HFFc6 (cell line): ENCODE measurements around the gene TSEN54. TPM values are rescaled to one million over a fixed set of nuclear protein-coding genes. Genes with fewer than 3 reads are reported as not detected.

Source experiments
- DNase-seq: peaks from one replicate; pipeline ENCODE4 v3.0.0-alpha.2; 2018
- H3K27ac Mint-ChIP-seq: 2 replicates; pipeline ENCODE4 v1.8.0; 2020; ENCODE audit warnings: mild to moderate bottlenecking, mixed read lengths
- H3K27me3 Mint-ChIP-seq: 2 replicates; pipeline ENCODE4 v1.8.0; 2021; ENCODE audit warnings: mild to moderate bottlenecking, moderate library complexity, mixed read lengths; ENCODE audit not compliant: insufficient read depth
- H3K36me3 Mint-ChIP-seq: 2 replicates; pipeline ENCODE4 v1.8.0; 2021; ENCODE audit warnings: low read depth, mixed read lengths
- H3K4me1 Mint-ChIP-seq: 2 replicates; pipeline ENCODE4 v1.8.0; 2020; ENCODE audit warnings: low read depth, mixed read lengths
- H3K4me3 Mint-ChIP-seq: 2 replicates; pipeline ENCODE4 v1.8.0; 2020; ENCODE audit warnings: mild to moderate bottlenecking, moderate library complexity, mixed read lengths
- H3K9me3 Mint-ChIP-seq: 2 replicates; pipeline ENCODE4 v1.8.0; 2020; ENCODE audit warnings: mild to moderate bottlenecking, mixed read lengths
- total RNA-seq, 6 experiments: library from RNA; stranded (reverse); fragmentation: NEBNext Ultra II Directional; extraction: Animal tissue kit (Norgen Biotek cat#: 25700); gene quantifications; 2 replicates in 1 of 6; 3 replicates in 5 of 6; pipeline ENCODE4 v1.2.3, GENCODE V29; 2021
- TF ChIP-seq, protein P1 (sequence below): fragments of 200-600 bp; sonication (generic); IDR thresholded peaks from 2 replicates; pipeline ENCODE4 v1.5.0; 2021; ENCODE audit warnings: antibody characterized with exemption, mild to moderate bottlenecking

The TSEN54 gene
- total RNA-seq, 6 experiments from 2014 or later, result 8.7 to 11.1 (median 9.4) TPM

- DNase-seq, result no peak
- Mint-ChIP-seq H3K9me3 (no peaks in the 10 kb centered on the region), H3K4me1 (no peaks in the 10 kb centered on the region), H3K4me3 (no peak overlapping the region), H3K36me3 (no peaks in the 10 kb centered on the region), H3K27ac (no peak overlapping the region), H3K27me3 (peaks cover 2% of the 10 kb centered on the region; the same call in 1 of the 2 replicates)
- TF ChIP-seq, protein P1, sequence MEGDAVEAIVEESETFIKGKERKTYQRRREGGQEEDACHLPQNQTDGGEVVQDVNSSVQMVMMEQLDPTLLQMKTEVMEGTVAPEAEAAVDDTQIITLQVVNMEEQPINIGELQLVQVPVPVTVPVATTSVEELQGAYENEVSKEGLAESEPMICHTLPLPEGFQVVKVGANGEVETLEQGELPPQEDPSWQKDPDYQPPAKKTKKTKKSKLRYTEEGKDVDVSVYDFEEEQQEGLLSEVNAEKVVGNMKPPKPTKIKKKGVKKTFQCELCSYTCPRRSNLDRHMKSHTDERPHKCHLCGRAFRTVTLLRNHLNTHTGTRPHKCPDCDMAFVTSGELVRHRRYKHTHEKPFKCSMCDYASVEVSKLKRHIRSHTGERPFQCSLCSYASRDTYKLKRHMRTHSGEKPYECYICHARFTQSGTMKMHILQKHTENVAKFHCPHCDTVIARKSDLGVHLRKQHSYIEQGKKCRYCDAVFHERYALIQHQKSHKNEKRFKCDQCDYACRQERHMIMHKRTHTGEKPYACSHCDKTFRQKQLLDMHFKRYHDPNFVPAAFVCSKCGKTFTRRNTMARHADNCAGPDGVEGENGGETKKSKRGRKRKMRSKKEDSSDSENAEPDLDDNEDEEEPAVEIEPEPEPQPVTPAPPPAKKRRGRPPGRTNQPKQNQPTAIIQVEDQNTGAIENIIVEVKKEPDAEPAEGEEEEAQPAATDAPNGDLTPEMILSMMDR, result no peak
Measured at GRCh38 chr17:75482098-75482942, 34.0 kb upstream of the TSEN54 start.

DNA sequence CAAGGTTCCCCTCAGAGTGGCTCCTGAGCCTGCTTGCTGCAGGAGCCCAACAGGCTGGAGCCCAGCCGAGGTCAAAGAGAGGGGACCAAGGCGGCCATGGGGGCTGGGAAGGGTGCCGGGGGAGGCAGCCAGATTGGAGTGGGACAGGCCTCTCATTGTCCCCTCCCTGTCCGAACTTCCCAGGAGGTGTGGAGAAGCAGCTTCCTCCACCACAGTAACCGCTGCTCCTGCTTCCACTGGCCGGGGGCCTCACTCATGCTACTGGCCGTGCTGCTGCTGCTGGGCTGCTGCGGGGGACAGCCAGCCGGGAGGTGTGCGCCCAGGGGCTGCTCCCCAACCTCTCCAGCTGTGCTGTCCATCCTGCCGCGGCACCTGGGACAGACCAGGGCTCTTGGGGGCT lies 30.6 kb upstream of the TSEN54 start:
- no peaks in the 10 kb centered on the region for H3K4me1 Mint-ChIP-seq
- H3K9me3 Mint-ChIP-seq, result no peaks in the 10 kb centered on the region
- TF ChIP-seq, protein P1, result no peak
- no peak overlapping the region for H3K27ac Mint-ChIP-seq
- DNase-seq, result no peak
- H3K27me3 Mint-ChIP-seq, result no peaks in the 10 kb centered on the region; the same call in 1 of the 2 replicates
- no peaks in the 10 kb centered on the region for H3K36me3 Mint-ChIP-seq
- H3K4me3 Mint-ChIP-seq, result no peak overlapping the region

DNA sequence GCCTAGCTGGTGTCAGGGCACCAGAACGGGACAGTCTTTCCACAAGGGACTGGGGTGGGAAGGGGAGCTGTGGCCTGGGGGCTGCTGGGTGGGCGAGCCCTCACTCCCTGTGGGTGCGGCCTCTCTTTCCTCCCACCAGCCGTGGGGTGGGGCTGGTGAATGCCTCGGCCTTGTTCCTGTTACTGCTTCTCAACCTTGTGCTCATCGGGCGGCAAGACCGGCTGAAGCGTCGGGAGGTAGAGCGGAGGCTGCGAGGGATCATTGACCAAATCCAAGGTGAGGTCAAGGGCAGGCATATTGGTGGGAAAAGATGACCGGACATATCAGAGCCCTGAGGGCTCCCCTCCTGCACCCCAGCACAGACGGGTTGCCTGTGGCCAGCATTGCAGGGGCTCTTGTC lies 30.2 kb upstream of the TSEN54 start:
- Mint-ChIP-seq H3K36me3 (no peaks in the 10 kb centered on the region), H3K4me3 (no peak overlapping the region), H3K27me3 (no peaks in the 10 kb centered on the region; the same call in 1 of the 2 replicates), H3K9me3 (no peaks in the 10 kb centered on the region), H3K27ac (no peak overlapping the region), H3K4me1 (no peaks in the 10 kb centered on the region)
- TF ChIP-seq, protein P1, result no peak
- no peak for DNase-seq

- no peak for DNase-seq
- Mint-ChIP-seq H3K27ac (no peak overlapping the region), H3K27me3 (no peaks in the 10 kb centered on the region; the same call in 1 of the 2 replicates), H3K4me1 (no peaks in the 10 kb centered on the region), H3K36me3 (no peaks in the 10 kb centered on the region), H3K4me3 (no peak overlapping the region), H3K9me3 (no peaks in the 10 kb centered on the region)
- TF ChIP-seq, protein P1, result no peak
Measured at GRCh38 chr17:75486951-75487350, 29.4 kb upstream of the TSEN54 start.

DNA sequence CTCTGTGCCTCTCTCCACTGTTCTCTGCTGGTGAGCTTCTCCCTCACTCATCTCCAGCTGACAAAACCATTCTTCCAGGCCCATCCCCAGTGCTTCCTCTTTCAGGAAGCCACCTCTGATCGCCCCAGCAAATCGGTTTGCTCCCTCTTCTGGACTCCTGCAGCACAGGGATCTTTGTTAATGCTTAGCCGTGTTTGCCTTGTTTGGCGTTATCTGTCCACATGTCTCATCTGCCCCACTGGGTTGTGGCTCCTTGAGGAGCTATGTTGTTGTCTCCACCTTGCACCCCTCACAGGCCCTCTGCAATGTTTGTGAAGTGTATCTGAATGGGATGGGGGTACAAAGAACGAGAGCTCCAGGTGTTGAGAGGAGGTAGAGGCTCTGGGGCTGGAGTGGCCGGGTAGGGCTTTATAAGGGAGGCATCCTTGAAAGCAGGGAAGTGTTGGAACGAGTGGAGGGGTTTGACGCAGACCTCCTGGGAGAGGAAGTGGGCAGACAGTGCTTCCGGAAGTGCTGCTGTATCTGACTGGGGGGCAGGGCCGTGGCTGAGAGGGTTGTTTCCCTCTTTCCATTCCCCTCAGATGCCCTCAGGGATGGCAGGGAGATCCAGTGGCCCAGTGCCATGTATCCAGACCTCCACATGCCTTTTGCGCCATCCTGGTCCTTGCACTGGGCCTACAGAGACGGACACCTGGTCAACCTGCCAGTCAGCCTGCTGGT lies 28.8 kb upstream of the TSEN54 start:
- DNase-seq, result no peak
- H3K9me3 Mint-ChIP-seq, result no peaks in the 10 kb centered on the region
- TF ChIP-seq, protein P1, result no peak
- no peak overlapping the region for H3K27ac Mint-ChIP-seq
- H3K27me3 Mint-ChIP-seq, result no peaks in the 10 kb centered on the region; the same call in 1 of the 2 replicates
- H3K4me3 Mint-ChIP-seq, result no peak overlapping the region
- H3K4me1 Mint-ChIP-seq, result no peaks in the 10 kb centered on the region
- no peaks in the 10 kb centered on the region for H3K36me3 Mint-ChIP-seq
